Measurements from ENCODE around the gene UGT1A3.

The UGT1A3 gene

GRCh38 chr2:233789554-233789953, 60.7 kb downstream of the UGT1A3 start:
- no peak overlapping the region for H3K27ac ChIP-seq (ENCODE audit: low read length)
- H3F3A ChIP-seq (ENCODE audit: insufficient read depth, low read length), result no peaks in the 10 kb centered on the region
- no peaks in the 10 kb centered on the region for H3K36me3 ChIP-seq (replicated peaks; ENCODE audit: insufficient read depth, low read length)

DNA sequence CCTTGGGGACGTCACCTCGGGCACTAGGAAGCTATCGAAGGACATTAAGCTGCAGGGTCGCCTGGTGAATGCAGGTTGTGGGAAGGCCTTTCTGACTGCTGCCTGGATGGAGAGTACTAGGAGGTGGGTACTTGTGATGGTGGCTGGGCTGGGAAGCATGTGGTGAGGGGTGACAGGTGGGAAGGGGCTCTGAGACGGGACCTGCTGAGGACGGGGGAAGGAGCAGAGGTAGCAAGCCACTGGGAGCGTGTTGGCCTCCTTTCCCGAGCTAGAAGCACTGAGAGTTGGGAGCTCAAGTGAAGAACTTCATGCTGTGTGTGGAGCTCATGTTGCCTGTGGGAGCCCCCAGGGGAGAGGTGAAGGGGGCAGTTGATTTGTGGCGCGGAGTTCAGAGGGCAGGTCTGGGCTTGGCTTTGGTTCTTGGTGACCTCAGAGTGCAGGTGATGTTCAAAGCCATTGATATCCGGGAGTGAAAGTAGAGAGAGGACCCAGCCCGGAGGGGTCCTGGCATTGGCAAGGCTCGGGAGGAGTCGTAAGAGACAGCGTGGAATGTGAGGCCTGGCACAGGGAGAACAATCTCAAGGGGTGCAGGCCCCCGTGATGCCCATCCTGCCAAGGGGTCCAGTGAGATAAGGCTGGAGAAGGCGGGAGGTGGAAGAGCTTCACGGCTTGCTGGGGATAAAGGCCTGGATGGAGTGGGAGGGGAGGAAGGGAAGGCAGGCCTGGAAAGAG, 62.5 kb downstream of the UGT1A3 start:
- no peak for DNase-seq
- H3K4me2 ChIP-seq (ENCODE audit: low read depth, low read length), result no peak overlapping the region
- no peaks in the 10 kb centered on the region for H3K79me2 ChIP-seq (ENCODE audit: low read length)
- H3K27ac ChIP-seq (ENCODE audit: low read length), result no peak overlapping the region
- H3K9me2 ChIP-seq (replicated peaks; ENCODE audit: insufficient read depth, low read length), result no peaks in the 10 kb centered on the region
- H3K4me3 ChIP-seq (ENCODE audit: low read length), result no peak overlapping the region
- H3K9me3 ChIP-seq (replicated peaks; ENCODE audit: insufficient read depth, low read length), result no peaks in the 10 kb centered on the region
- H3K27me3 ChIP-seq (replicated peaks; ENCODE audit: insufficient read depth, low read length), result no peaks in the 10 kb centered on the region
- no peaks in the 10 kb centered on the region for H3F3A ChIP-seq (ENCODE audit: insufficient read depth, low read length)
- no peaks in the 10 kb centered on the region for H4K20me1 ChIP-seq (ENCODE audit: insufficient read depth, low read length)
- TF ChIP-seq EZH2 (optimal IDR thresholded peaks at IDR 0.05; ENCODE audit: low read depth, low read length) (no peak), CTCF (IDR thresholded peaks at IDR 0.05; ENCODE audit: low read length) (no peak), EZH2phosphoT487 (IDR thresholded peaks at IDR 0.05; ENCODE audit: low read length) (no peak)
- H3K4me1 ChIP-seq (ENCODE audit: low read length), result no peaks in the 10 kb centered on the region
- H3K36me3 ChIP-seq (replicated peaks; ENCODE audit: insufficient read depth, low read length), result no peaks in the 10 kb centered on the region
- H3K9ac ChIP-seq (ENCODE audit: low read length), result no peak overlapping the region
- H2AFZ ChIP-seq (ENCODE audit: low read length), result no peak overlapping the region

More at GRCh38 chr2:233789554-233789953, 60.7 kb downstream of the UGT1A3 start:
- H4K20me1 ChIP-seq (ENCODE audit: insufficient read depth, low read length), result no peaks in the 10 kb centered on the region
- no peak overlapping the region for H3K4me2 ChIP-seq (ENCODE audit: low read depth, low read length)
- no peaks in the 10 kb centered on the region for H3K79me2 ChIP-seq (ENCODE audit: low read length)
- H2AFZ ChIP-seq (ENCODE audit: low read length), result no peak overlapping the region
- H3K9me2 ChIP-seq (replicated peaks; ENCODE audit: insufficient read depth, low read length), result no peaks in the 10 kb centered on the region
- DNase-seq, result no peak
- no peaks in the 10 kb centered on the region for H3K9me3 ChIP-seq (replicated peaks; ENCODE audit: insufficient read depth, low read length)
- no peaks in the 10 kb centered on the region for H3K4me1 ChIP-seq (ENCODE audit: low read length)
- H3K9ac ChIP-seq (ENCODE audit: low read length), result no peak overlapping the region
- no peak overlapping the region for H3K4me3 ChIP-seq (ENCODE audit: low read length)
- H3K27me3 ChIP-seq (replicated peaks; ENCODE audit: insufficient read depth, low read length), result no peaks in the 10 kb centered on the region
- no peak for TF ChIP-seq EZH2 (optimal IDR thresholded peaks at IDR 0.05; ENCODE audit: low read depth, low read length)
- no peak for TF ChIP-seq CTCF (IDR thresholded peaks at IDR 0.05; ENCODE audit: low read length)
- TF ChIP-seq EZH2phosphoT487 (IDR thresholded peaks at IDR 0.05; ENCODE audit: low read length), result no peak

DNA sequence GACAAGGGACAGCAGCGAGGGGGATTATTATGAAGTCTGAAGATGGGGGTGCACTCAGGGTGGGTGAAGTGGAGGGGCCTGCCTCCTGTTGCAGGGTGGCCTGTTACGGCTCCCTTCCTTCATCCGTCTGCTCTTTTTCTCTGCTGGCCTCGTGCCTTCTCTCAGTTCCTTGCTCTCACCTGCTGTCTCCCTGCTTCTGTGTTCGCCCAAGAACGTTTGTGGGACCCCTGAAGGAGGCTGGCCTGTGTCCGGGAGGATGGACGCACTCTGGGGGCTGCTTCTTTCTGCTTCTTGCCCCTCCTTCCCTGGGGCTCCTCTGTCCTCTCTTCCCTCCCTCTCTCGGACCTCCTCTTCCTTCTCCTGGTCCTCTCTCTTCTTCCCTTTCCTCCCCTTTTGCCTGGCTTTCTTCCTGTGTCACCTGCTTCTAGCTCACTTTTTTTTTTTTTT, 63.1 kb downstream of the UGT1A3 start:
- no peaks in the 10 kb centered on the region for H3K27me3 ChIP-seq (replicated peaks; ENCODE audit: insufficient read depth, low read length)
- no peak for TF ChIP-seq EZH2phosphoT487 (IDR thresholded peaks at IDR 0.05; ENCODE audit: low read length)
- no peak for TF ChIP-seq EZH2 (optimal IDR thresholded peaks at IDR 0.05; ENCODE audit: low read depth, low read length)
- TF ChIP-seq CTCF (IDR thresholded peaks at IDR 0.05; ENCODE audit: low read length), result no peak
- H3K4me1 ChIP-seq (ENCODE audit: low read length), result no peaks in the 10 kb centered on the region
- H3K36me3 ChIP-seq (replicated peaks; ENCODE audit: insufficient read depth, low read length), result no peaks in the 10 kb centered on the region
- no peak overlapping the region for H3K4me2 ChIP-seq (ENCODE audit: low read depth, low read length)
- no peak overlapping the region for H3K9ac ChIP-seq (ENCODE audit: low read length)
- H3K9me2 ChIP-seq (replicated peaks; ENCODE audit: insufficient read depth, low read length), result no peaks in the 10 kb centered on the region
- no peaks in the 10 kb centered on the region for H3F3A ChIP-seq (ENCODE audit: insufficient read depth, low read length)
- H4K20me1 ChIP-seq (ENCODE audit: insufficient read depth, low read length), result no peaks in the 10 kb centered on the region
- DNase-seq, result no peak
- no peak overlapping the region for H2AFZ ChIP-seq (ENCODE audit: low read length)
- H3K4me3 ChIP-seq (ENCODE audit: low read length), result no peak overlapping the region
- H3K27ac ChIP-seq (ENCODE audit: low read length), result no peak overlapping the region
- H3K9me3 ChIP-seq (replicated peaks; ENCODE audit: insufficient read depth, low read length), result no peaks in the 10 kb centered on the region
- H3K79me2 ChIP-seq (ENCODE audit: low read length), result no peaks in the 10 kb centered on the region

Data from MM.1S (cell line).